Small intestine (tissue), 7 donors: ENCODE measurements around the gene GABBR1. TPM values are rescaled to one million over a fixed set of nuclear protein-coding genes. Genes with fewer than 3 reads are reported as not detected.
"Not testable (repeated sequence)": the region's sequence is repeated elsewhere in the genome, so short reads cannot be mapped to it uniquely, and the experiment has no call there.

Experiments used
- DNase-seq, 2 donors: peaks; one replicate each; pipeline versions ENCODE4 v3.0.0 to v3.0.0-alpha.2; 2013
- FAIRE-seq: peaks from 2 replicates; lab custom pipeline; 2012; peaks lifted over from hg19 to GRCh38; lab: Jason Lieb, UNC
- H3K27ac ChIP-seq, 3 donors: one replicate each; pipeline ENCODE4 v1.5.1; 2013; ENCODE audit warnings: low read length in 2 of 3, mild to moderate bottlenecking in 2 of 3, control low read depth in 1 of 3, inconsistent platforms in 1 of 3, low read depth in 1 of 3, moderate library complexity in 1 of 3
- H3K27me3 ChIP-seq, 3 donors: one replicate each; pipeline ENCODE4 v1.6.1; 2013; ENCODE audit warnings: low read length in 3 of 3, inconsistent platforms in 1 of 3; ENCODE audit not compliant: control insufficient read depth in 3 of 3, insufficient read depth in 3 of 3
- H3K36me3 ChIP-seq, 3 donors: one replicate each; pipeline ENCODE4 v1.6.1; 2013; ENCODE audit warnings: low read length in 3 of 3, inconsistent platforms in 1 of 3, low read depth in 1 of 3, mild to moderate bottlenecking in 1 of 3, moderate library complexity in 1 of 3; ENCODE audit not compliant: control insufficient read depth in 3 of 3, insufficient read depth in 2 of 3
- H3K4me1 ChIP-seq, 3 donors: one replicate each; pipeline ENCODE4 v1.6.1; 2013; ENCODE audit warnings: low read length in 2 of 3, inconsistent platforms in 1 of 3, low read depth in 1 of 3, mild to moderate bottlenecking in 1 of 3, moderate library complexity in 1 of 3; ENCODE audit not compliant: control insufficient read depth in 3 of 3, insufficient read depth in 2 of 3
- H3K4me3 ChIP-seq, 3 donors: one replicate each; pipeline ENCODE4 v1.5.1; 2013; ENCODE audit warnings: low read length in 3 of 3, control low read depth in 1 of 3, inconsistent platforms in 1 of 3, low read depth in 1 of 3, mild to moderate bottlenecking in 1 of 3, moderate library complexity in 1 of 3
- H3K9me3 ChIP-seq, 2 donors: one replicate each; pipeline ENCODE4 v1.6.1; 2013; ENCODE audit warnings: low read depth in 1 of 2, low read length in 1 of 2; ENCODE audit not compliant: control insufficient read depth in 2 of 2, insufficient read depth in 1 of 2
- WGBS, 3 donors: extraction: QIAGEN DNeasy Blood & Tissue Kit; methylation state at CpG; one replicate each; pipeline ENCODE4 v1.1.7; 2013; 5-methylcytosine and 5-hydroxymethylcytosine counted together
- polyA plus RNA-seq, 4 donors: library from polyadenylated mRNA; stranded (reverse) in 3 of 4; unstranded in 1 of 4; fragments of 200-250 nt in 3 of 4; fragments of 120-200 nt in 1 of 4; gene quantifications; one replicate each; pipeline versions ENCODE4 v1.2.1 to v1.2.3, GENCODE V29; 2013
- donor health status: healthy with polysubstance abuse.
- donor health status: control.
- donor health status: control.
- donor health status: Bipolar disorder and iron deficiency.
- donor health status: healthy.

GABBR1 gene
- polyA plus RNA-seq, 4 donors, result 0.22 to 12.2 (median 7.1) TPM

DNA sequence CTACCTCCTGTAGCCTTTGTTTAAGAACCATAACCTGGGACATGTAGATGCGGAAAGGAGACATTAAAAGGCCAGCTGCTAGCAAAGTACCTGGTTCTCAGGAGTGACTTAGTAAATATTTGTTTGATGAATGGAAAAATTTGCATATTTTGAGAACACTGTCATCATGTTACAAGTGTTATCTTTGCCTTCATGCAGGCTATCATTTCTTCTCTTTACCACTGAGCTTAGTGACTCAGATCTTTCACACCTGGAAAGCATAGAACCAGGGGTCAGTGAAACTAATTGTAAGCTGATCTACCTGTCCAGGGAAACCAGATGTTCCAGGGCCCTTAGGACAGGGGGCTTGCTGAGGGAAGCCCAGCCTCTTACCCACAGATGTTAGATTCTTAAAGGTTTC, 42.6 kb upstream of the GABBR1 start:
- H3K4me3 ChIP-seq, result no peak overlapping the region
- no peak for DNase-seq
- no peaks in the 10 kb centered on the region for H3K9me3 ChIP-seq
- no peaks in the 10 kb centered on the region for H3K36me3 ChIP-seq
- no peaks in the 10 kb centered on the region for H3K4me1 ChIP-seq
- H3K27me3 ChIP-seq, result peaks cover 0 to 8% (median 0%) of the 10 kb centered on the region in 3 donors
- no peak overlapping the region for H3K27ac ChIP-seq
- FAIRE-seq, result no peak
- 48 to 100% (median 85%) methylated on average over 1 of the region's 1 CpG for WGBS, 3 donors

DNA sequence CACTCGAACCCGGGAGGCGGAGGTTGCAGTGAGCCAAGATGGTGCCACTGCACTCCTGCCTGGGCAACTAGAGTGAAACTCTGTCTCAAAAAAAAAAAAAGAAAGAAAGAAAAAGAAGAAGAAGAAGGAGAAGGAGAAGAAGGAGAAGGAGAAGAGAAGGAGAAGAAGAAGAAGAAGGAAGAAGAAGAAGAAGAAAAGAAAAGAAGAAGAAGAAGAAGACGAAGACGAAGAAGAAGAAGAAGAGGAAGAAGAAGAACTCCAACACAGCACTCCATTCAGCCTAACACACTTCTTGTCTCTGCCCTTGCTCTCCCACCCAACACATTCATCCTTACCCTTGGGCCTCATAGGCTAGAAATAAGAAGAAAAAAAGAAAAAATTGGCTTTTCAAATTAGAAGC, 41.0 kb upstream of the GABBR1 start:
- no peaks in the 10 kb centered on the region for H3K36me3 ChIP-seq
- FAIRE-seq (no peak), DNase-seq (no peak)

DNA sequence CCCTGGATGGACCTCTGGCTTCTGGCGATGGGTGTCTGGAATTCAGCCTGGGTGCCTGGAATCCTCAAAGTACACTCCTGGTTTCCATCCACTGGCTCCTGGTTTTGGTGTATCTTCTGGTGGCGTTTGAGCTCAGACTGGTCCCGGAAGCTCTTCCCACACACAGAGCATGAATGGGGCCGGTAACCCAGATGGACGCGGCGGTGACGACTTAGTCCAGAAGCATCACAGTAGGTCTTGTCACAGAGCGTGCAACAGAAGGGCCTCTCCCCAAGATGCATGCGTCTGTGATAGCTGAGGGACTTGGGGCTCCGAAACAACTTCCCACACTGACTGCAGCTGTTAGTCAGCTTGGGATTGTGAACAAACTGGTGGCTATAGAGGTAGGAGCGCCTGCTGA, 40.2 kb upstream of the GABBR1 start:
- Histone ChIP-seq H3K4me3 (no peak overlapping the region), H3K4me1 (no peaks in the 10 kb centered on the region), H3K27me3 (no peaks in the 10 kb centered on the region), H3K9me3 (no peaks in the 10 kb centered on the region), H3K27ac (no peak overlapping the region), H3K36me3 (no peaks in the 10 kb centered on the region)
- DNase-seq, result no peak
- no peak for FAIRE-seq
- 93 to 95% (median 95%) methylated on average over 12 of the region's 12 CpGs for WGBS, 3 donors

More for the DNA sequence above, 41.0 kb upstream of the GABBR1 start:
- H3K4me1 ChIP-seq, result no peaks in the 10 kb centered on the region
- 82 to 95% (median 89%) methylated on average over 5 of the region's 5 CpGs for whole genome bisulfite sequencing, 3 donors
- no peaks in the 10 kb centered on the region for H3K27me3 ChIP-seq
- no peak overlapping the region for H3K4me3 ChIP-seq
- H3K27ac ChIP-seq, result no peak overlapping the region
- H3K9me3 ChIP-seq, result no peaks in the 10 kb centered on the region

DNA sequence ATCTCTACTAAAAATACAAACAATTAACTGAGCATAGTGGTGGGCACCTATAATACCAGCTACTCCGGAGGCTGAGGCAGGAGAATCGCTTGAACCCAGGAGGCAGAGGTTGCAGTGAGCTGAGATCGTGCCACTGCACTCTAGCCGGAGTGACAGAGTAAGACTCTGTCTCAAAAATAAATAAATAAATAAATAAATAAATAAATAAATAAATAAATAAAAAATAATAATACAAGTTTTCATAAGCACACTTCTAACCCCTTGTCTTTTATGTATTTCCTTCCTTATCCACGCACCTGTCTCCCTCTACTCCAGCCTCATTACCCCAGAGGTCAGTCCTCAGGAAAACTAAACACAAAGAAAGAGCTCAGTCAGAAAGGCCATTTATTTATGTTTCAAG, 39.1 kb upstream of the GABBR1 start:
- WGBS, 3 donors, result 86 to 97% (median 90%) methylated on average over 5 of the region's 5 CpGs
- H3K4me1 ChIP-seq, FAIRE-seq, H3K36me3 ChIP-seq, DNase-seq, H3K27me3 ChIP-seq, H3K4me3 ChIP-seq, H3K27ac ChIP-seq, H3K9me3 ChIP-seq: not testable (repeated sequence)

DNA sequence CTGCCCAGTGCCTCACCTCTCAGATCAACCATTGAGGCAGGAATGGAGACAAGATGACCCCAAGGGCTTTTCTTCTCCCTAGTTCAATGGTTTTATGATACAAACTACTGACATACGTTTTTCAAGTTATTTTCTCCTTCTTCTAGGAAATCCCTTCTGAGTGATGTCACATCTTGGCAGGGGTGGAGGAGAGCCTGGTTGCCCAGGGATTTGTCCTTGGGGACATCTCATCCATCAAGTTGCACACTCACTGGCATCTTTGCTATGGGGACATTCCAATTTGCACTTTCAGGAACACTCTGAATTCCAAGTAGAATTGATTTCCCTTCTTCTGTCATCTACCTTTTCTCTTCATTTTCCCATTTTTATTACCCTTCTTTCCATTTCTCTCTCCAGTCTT, 38.0 kb upstream of the GABBR1 start:
- H3K27ac ChIP-seq, result no peak overlapping the region
- no peaks in the 10 kb centered on the region for H3K36me3 ChIP-seq
- H3K4me1 ChIP-seq, result no peaks in the 10 kb centered on the region
- no peak overlapping the region for H3K4me3 ChIP-seq
- no peaks in the 10 kb centered on the region for H3K9me3 ChIP-seq
- FAIRE-seq, result no peak
- H3K27me3 ChIP-seq, result peaks cover 0 to 7% (median 0%) of the 10 kb centered on the region in 3 donors
- WGBS, 3 donors, result 25 to 42% (median 29%) methylated on average over 1 of the region's 1 CpG
- no peak for DNase-seq

DNA sequence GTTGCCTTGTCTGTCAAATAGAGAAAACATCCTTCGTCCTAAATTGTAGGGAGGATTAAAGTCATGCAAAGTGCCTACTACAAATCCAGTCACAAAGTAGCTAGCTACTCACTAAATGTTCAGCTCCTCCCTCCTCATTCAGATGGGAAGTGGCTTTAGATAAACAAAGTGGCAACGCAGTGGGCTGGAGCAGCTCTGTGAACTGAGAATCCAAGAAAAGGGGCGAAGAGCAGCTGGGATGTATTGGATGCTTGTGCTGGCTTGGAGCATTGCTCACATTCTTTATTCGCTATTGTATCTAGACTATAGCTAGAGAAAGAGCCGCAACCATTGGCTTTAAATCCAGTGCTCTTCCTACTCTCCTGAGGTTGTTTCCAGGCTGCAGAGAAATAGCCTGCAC, 34.2 kb upstream of the GABBR1 start:
- FAIRE-seq, result no peak
- peaks cover 0 to 12% (median 2%) of the 10 kb centered on the region in 3 donors for H3K27me3 ChIP-seq

DNA sequence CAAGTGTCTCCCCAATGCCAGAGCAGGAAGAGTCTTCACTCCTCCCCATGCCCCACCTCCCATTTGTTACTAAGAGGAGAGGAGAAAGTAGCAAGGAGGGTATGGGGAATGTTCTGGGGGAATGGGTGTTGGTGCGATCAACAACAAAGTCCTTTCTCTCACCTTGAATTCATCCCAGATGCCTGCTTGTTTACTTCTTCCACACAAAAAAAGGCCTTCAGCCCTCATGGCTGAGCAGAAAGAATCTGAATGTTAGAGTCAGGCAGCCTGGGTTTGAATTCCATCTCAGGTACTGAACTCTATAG, 33.8 kb upstream of the GABBR1 start:
- FAIRE-seq, result no peak
- H3K27me3 ChIP-seq, result peaks cover 0 to 13% (median 2%) of the 10 kb centered on the region in 3 donors
- WGBS, 3 donors, result 78 to 90% (median 83%) methylated on average over 1 of the region's 1 CpG

More for the DNA sequence above, 34.2 kb upstream of the GABBR1 start:
- H3K36me3 ChIP-seq, result no peaks in the 10 kb centered on the region
- H3K4me1 ChIP-seq, result no peaks in the 10 kb centered on the region
- H3K4me3 ChIP-seq, result no peak overlapping the region
- DNase-seq, result no peak
- 37 to 54% (median 50%) methylated on average over 5 of the region's 5 CpGs for whole genome bisulfite sequencing, 3 donors
- no peaks in the 10 kb centered on the region for H3K9me3 ChIP-seq
- H3K27ac ChIP-seq, result no peak overlapping the region

DNA sequence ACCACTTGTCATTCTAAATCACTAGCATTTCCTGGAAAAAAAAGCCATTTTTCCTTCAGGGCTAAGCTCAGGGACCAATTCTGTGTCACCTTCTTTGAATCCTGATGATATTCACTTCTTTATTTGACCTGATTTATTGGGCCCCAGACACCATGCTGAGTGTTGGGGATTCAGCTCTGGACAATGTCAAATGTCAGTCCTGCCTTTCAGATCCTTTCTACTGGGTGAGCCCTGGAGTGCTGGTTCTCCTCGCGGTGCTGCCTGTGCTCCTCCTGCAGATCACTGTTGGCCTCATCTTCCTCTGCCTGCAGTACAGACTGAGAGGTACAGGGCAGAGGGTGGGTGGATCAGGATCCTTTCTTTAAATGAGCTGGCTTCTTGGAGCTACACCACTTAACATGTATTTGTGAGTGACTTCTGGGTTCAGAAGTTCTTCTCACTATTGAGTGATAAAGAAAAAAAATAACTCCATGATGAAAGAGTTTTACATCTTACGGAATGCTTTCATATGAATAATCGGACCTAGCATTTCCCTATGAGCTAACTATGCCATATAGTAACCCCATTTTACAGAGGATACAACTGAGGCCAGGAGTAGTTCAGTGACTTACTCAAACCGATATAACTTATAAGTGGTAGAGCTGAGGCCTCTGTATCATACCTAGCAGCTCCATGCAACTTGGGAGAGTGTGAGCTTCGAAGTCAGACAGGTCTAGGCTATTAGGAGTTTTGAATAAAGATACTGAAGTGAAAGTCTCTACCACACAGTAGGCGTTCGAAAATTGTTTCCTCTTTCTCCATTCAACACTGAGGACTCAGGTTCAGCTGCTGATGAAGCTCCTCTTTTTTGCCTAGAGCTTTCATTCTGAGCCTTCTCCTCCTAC, 33.2 kb upstream of the GABBR1 start:
- Histone ChIP-seq H3K27me3 (peaks cover 0 to 16% (median 2%) of the 10 kb centered on the region in 3 donors), H3K9me3 (no peaks in the 10 kb centered on the region), H3K4me3 (no peak overlapping the region), H3K4me1 (no peaks in the 10 kb centered on the region), H3K36me3 (no peaks in the 10 kb centered on the region), H3K27ac (no peak overlapping the region)
- FAIRE-seq (no peak), DNase-seq (no peak)
- WGBS, 3 donors, result 79 to 86% (median 81%) methylated on average over 8 of the region's 8 CpGs

More for the DNA sequence above, 33.8 kb upstream of the GABBR1 start:
- H3K36me3 ChIP-seq, result no peaks in the 10 kb centered on the region
- H3K4me3 ChIP-seq, result no peak overlapping the region
- no peaks in the 10 kb centered on the region for H3K9me3 ChIP-seq
- DNase-seq, result no peak
- no peak overlapping the region for H3K27ac ChIP-seq
- no peaks in the 10 kb centered on the region for H3K4me1 ChIP-seq
